ENCODE results near the gene ITPRID1.

ITPRID1 gene

DNA sequence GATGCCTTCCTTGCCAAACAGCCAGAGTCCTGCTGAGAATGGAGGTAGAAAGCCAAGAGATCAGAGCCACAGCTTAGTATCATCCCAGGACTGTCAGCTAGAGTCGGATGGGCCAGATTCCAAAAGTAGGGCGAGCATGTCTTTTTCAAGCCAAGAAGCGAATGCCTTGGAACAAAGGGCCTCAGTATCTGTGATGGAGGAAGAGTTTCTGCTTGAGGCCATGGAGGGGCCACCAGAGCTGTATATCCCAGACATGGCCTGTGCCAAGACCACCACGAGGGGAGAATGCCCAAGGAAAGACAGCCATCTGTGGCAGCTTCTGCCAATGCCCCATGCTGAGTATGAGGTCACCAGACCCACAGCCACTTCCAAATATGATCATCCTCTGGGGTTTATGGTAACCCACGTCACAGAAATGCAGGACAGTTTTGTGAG lies 128.8 kb downstream of the ITPRID1 start:
- DNase-seq, result no peak

DNA sequence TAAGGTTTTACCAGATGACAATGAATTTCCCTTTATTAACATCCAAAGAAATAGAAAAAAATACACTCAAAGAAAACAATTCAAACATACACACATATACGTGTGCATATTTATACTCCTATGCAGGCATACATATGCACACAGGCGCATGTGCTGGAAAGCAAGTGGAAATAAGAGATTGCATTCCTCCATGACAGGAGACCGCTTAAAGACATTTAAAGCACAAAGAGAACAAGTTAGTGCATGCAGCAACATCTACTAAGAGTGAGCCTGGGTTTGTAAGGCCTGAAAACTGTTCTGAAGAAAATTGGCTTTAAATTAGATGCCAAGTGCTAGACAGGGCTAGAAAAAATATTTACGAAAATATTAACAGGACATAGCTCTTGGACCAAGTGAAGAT lies 133.1 kb downstream of the ITPRID1 start:
- DNase-seq, result no peak

DNA sequence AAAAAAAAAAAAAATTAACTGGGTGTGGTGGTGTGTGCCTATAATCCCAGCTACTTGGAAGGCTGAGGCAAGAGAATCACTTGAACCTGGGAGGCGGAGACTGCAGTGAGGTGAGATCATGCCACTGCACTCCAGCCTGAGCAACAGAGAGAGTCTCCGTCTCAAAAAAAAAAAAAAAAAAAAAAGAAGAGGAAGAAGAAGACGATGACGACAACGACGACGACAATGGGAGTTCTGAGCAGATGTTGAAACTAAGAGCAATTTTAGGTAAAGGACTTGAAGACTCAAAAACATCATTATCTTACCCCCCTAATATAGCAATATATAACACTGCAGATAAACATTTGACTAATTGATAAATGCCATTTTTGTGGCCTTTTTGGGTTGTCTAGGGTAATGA lies 133.6 kb downstream of the ITPRID1 start:
- DNase-seq, result no peak

DNA sequence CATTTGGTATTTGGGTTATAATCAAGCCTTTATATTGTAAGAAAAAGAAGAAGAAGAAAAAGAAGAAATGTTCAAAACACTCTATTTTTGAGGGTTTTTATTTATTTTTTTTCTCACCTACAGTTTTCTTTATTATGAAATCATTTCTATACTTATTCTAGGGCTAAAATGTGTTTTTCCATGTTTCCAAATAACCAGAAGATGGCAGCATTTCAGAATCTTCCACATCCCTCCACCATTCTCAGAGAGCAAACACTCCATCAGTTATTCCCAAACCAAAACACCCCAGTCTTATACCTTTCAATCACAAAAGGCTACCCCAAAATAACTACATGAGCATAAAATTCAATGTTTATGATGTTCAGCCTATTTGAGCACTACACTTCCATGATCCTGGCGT lies 134.4 kb downstream of the ITPRID1 start:
- no peak for DNase-seq

DNA sequence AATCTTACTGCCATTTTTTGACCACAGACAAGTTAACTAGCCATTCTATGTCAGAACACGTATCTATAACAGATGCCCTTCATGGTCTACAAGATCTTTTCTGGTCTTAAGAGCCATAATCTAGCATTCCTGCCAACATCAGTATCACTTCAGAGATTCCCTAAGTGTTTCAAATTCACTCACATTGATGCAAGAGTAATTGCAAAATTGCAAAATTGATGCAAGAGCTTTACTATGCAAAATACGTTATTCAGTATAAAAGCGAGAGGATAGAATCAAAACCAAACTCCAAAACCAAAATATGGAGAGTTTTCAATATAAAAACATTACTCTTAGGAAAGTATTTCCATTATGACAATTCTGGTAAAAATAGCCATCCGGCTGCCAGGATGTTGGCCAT lies 135.0 kb downstream of the ITPRID1 start:
- no peak for DNase-seq

DNA sequence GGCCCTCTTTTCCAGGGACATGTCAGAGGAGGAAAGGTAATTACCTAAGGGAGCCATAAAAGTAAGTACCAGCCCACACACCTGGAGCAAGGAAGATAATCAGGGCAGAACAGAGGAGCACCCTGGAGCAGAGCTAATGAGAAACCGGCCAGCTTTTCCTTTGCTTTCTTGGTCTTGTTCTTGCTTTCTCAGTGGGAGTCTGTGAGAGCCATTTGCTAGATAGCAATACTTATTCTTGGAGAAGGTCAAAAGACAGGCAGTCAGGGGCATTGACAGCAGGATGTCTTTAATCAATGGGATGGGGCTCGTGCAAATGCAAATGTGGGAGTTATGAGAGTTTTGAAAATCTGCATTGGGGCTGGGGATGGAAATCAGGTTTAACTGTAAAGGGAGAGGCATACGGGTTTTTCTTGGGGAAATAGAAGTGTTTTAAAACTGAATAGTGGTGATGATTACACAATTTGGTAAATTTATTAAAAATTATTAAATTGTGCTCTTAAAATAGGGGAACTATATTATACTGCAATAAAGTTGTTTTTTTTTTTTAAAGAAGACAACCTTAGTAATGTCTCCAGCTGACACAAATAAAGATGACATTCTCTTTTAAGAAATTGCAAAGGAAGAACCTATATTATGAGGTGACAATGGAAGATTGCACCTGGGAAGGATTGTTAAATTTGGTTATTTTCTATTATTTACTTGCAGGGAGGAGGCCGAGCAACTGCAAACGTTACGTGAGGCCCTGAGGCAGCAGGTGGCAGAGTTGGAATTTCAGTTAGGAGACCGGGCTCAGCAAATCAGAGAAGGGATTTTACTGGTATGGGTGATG lies 137.6 kb downstream of the ITPRID1 start:
- no peak for DNase-seq

DNA sequence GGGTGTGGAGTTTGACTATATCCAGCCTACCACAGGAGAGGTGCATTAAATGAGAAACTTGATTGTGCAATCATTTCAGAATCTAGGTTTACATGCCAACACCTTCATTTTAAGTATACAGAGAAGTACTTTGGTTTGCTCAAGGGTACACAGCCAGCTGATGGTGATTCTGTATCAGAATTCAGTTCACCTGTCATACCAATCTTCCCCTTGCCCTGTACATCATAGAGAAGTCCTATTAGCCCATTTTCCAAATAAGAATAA lies 138.1 kb downstream of the ITPRID1 start:
- no peak for DNase-seq

DNA sequence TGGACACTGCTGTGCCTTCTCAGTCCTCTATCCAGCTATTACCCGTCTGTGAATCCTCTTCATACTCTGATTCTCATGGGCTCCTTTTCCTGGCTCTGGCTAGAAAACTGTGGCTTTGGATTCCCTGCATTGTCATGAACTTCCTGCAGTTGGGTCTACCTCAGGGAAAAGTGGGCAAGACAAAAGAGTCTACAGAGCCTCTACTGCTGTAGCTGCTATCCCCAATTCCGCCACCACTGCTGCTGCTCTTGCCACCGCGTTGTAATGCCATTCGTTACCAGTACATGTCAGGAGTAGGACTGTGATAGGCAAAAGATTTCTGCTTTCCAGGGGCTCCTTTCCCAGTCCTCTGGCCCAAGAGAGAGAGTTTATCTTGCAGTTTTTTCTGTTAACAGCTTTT lies 149.2 kb downstream of the ITPRID1 start:
- DNase-seq, result no peak

DNA sequence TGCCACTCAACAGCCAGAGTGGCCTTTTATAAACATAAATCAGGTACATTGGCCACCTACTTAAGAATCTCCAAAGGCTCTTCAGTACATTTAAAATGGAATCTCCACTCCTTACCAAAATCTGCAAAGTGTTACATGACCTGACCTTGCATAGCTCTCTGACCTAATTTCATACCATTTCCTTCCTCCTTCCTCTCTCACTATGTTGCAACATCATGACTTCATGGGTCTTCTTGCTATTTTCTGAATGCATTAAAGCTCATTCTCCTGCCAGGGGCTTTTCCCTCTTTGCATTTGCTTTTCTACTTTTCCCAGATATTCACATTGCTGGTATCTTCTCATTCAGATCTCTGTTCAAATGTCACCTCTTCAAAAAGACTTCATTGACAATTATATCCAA lies 151.0 kb downstream of the ITPRID1 start:
- no peak for DNase-seq

DNA sequence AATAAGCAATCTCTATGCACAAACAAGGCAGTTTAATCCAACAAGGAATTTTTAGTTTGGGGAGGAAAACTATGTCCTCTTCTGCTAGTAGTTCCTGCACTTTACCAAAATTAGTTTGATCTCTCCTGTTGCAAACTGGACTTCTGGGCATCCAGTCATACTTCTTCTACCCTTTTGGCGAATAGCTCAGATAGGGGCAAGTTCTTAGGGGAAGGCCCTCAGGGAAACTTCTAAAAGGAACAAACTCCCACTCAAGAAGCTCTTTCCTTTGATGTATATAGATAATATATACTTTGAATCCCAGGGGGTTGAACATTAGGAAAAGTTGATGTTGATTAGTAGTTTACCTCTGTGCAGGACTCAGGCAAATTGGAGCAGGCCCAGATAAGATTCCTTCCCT lies 151.7 kb downstream of the ITPRID1 start:
- DNase-seq, result no peak

DNA sequence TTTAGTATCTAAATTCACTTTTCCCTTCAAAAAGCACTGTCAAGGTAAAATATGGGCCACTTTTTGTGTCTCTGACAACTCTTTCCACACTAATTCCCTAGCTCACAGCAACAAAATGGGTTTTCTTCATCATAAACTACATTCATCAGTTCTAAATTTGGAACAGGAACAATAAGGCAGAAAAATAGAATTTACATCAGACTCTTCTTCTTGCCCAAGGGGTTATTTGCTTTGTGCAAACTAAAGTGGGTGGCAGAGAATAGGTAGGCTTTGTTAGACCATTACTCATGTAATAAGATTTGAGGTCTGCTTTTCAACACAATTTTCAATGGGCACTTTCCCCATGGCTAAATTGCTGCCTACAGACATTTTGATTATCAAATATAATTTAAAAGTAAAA lies 155.6 kb downstream of the ITPRID1 start:
- no peak for DNase-seq

DNA sequence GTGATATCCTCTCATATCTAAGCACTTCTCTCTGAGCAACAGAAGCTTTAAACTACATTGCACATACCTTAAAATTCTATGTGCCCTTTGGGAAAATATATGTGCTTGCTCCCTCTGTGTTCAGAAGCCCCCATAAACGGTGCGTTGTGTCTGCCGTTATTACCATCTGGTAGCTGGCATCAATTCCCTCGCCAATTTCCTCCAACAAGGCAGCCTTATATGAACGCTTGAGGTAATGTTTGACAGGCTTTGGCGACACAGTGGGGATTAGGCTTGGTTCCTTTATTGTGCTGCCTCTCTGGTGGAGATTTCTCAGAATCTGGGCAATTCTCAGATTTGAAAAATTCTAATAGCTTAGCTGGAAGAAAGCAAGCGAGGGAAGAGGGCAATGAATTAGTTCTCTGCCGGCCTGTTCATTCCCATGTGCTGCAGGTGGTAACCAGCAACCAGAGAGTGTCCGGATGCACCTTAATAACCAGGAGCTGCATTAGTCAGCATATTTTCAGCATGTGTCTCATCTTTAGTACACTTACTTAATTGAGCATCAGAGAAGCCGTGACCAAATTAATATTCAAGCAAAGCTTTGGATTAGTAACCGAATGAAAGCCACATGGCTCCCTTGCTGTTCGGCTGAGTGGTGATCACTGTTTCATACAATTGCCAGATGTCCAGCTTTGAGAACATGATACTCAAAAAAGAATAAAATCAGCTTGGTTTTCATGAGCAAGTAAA lies 165.8 kb downstream of the ITPRID1 start:
- DNase-seq, result no peak

DNA sequence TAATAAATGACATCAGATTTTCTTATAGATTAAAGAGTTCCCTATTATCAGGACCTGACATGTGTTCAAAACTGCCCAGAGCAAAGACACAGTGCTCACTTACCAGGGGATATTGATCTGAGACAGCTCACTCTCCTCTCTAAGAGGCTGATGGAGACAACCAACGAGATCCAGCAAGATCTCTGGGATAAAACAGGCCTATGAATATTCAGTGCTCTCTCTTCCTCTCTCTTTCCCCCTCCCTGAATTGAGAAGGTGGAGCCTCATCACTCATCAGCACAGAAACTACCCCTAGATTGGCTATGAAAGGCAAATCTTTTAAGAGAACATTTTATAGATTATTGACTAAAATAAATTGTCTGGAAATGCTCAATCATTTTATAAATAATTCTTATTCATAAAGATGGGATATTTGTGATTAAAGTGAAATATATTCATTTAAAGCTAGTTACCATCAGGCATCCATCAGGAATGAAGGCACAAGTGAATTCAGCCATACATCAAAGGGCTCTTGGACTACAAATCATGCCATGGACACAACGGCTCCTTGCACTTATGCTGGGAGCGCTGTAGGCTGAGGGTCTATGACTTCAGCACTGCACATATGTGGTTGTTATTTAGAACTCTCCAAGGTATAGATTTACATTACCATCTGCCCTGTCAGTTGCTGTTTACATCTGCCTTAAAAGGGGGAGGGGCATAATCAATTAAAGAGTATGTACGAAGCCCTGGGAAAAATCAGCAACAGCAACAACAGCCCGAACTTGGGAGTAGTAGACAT lies 169.7 kb downstream of the ITPRID1 start:
- DNase-seq, result no peak

DNA sequence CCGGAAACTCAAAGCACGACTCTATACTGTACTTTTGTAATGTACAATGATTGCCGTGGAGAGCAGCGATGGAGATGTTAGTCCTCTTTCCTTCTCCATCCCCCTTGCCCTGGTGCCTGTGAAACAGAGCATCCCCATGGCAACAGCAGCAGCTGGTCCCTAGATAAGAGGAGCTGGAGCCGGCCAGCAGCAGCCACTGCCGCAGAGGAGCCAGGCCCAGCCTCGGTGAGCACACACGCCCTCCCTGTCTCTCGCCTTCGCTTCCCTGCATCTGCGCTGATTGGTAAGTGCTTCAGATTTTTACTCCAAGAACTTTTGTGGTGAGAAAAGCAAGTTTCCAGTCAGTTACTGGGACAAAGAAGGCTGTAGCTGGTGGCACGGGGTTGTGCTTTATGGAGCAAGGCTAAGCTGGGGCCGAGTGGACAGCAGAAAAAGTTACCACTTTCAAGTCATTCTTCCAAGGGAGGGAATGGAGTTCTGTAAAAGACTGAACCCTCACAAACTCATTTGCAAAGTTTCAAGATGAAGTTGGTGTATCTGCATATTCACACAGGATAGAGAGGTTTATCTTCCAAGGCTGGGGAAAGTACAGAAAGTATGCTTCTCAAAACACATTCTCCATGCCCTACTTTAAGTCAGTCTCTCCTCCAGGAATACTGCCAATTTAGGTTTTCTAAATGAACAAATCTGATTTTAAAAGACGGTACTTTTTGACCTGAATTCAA lies 173.3 kb downstream of the ITPRID1 start, which contains the start of gene PPP1R17:
TSS of gene PPP1R17 (plus strand) at position 192 of the 725 bp plus-strand sequence. CDS start 5,227 bp downstream, outside the sequence.
- DNase-seq, result no peak

DNA sequence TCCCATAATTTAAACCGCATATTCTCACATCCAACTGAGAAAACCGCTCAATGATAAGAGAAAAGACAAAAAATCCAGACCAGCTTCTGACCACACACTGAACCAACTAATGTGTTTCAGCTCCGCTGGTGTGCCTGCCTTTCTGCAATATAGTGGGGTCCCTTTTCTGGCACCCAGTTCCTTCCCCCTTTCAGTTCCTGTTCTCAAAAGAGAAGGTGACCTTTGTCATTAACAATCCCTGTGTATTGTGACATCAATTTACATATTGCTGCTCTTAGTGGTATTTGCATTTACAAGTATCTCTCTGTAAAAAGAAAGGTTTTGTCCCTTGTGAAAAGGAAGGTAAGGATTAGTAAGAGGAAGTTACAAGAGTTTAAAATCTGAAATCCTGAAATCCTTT lies 174.5 kb downstream of the ITPRID1 start:
- no peak for DNase-seq

DNA sequence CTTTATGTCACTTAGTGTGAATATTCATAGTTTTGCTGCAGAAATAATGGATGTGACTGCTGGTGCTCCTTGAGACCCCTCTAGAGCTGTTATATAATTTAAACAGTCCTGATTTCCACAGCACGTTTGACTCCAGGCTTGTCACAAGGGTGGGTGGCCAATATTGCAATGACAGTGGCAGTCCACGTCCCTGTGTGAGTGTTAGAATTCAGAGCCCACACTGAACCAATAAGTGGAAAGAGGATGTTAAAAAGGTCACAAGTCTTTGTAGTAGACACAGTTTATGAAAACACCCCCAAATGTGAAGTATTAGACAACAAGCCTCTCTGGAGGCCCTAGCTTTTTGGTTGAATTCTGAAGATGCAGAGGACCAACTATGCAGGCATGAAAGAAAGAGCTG lies 175.1 kb downstream of the ITPRID1 start:
- no peak for DNase-seq

DNA sequence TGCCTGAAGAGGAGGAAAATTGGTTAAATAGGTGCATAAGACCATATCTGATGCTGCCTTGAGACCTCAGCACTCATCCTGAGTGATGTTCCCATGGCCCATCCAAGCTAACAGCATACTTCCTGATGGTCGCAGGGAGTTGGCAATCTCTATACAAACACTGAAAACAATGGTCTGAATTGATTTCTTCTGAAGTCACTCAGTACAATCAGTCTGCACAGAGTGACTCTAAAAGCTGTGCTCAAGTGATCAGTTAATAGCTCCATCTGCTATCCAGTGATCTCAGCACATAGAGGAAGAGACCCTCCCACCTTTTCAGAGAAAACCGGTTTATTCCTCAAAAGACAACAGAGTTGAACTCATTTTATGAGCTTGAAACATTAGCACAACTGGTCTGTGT lies 177.0 kb downstream of the ITPRID1 start:
- DNase-seq, result no peak

DNA sequence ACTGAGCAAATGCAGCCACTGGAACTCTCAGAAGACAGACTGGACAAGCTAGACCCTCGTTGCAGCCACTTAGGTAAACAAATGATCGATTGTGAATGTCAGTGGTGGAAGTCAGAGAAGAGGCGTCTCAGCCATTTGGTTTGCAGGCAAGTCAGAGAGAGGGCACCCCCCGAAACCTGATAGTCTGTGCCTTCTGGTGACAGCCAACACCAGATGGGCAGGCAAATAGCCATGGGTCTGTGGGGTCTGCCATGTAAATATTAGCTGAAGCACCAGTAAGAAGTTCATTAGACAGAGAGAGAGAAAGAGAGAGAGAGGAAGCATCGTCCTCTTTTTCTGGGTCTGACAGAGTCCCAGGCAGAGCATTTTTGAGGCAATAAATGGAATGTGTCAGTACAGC lies 178.6 kb downstream of the ITPRID1 start:
- no peak for DNase-seq

DNA sequence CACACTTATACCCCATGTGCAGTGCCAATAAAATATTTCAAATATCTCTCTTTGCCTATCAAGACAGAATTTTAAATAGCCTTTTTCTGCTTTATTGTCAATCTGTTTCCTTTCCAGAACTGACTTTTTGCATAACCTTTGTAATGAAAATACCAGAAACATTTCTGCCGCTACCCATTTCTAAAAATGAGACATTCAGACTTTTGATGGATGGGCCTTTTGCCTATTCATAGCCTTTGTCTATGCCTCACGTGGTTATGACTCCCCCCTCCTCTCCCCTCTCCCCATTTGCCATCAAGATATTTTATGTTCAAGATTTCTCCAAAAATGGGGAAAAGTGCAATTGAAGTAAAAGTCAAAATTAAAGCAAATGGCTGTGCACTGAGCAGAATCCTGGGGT lies 179.0 kb downstream of the ITPRID1 start:
- no peak for DNase-seq

DNA sequence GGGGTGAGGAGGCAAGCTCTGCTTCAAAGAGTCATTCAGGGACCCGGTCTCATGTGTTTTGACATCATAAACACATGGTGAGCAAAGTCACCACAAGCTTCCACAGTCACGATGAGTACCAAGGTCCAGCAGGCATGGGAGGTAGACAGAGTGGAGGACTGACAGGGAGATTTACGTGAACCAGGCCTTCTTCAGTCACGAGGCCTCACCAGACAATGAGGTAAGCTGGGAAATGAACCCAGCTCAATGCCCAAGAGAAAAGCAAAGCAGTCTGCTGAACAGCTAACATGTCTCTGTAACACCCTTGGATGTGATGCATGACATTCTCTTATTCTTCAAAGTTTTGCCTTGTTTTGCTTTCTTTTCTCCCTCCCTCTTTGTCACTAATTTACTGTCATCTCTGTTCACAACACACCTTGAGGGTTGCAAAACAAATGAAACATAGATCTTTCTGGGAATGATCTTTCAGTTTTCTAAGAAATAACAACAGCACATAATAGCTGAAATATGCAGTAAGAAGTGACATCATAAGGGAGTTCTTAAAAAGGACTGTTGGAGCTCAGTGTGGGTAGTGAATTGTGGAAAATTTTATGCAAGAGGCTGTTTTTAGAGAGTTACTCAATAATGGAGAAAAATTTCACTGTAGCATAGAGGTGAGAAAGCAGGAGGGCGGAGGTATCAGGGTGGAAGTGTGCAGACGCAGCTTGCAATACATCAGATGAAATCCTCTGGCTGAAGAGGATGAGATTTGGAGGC lies 182.1 kb downstream of the ITPRID1 start:
- no peak for DNase-seq

DNA sequence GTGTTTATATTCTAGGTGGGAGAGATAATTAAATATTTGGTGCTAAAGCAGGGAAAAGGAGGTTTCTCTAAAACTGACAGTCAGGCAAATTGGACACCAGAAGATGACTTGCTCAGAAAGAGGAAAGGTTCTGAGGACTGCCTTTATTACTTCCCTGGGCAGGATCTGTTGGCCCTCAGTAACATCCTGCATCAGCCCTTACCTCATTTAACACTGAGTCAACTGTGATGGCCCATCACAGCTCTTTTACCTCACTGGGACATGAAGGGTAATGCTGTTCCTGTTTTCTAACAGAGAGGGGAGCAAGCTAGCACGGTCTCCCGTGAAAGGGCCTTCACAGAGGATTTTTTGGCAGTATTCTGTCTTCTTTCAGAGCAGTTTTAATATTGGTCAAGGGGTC lies 185.2 kb downstream of the ITPRID1 start:
- no peak for DNase-seq

DNA sequence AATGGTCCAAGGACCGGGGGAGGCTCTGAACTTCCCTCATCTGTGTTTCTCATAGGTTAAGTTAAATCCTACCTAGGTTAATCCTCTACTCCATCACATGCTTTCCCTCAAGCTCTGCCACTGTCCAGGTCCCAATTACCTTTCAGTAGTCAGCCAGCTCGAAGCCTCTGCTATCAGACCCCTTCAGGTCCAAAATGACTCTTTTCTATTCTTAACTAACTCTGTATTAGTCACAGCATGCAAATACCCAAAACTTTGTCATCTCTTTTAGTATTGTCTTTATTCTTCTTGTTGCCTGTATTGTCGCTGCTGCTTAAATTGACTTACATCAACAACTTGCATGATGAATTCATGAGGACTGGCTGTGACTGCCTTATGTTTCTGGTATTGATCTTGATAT lies 188.5 kb downstream of the ITPRID1 start:
- no peak for DNase-seq
